ENCODE measurements around the gene DNAH17.
A peak's percentile ranks its signal among the peaks of the same experiment; 100 is the strongest.

The DNAH17 gene

DNA sequence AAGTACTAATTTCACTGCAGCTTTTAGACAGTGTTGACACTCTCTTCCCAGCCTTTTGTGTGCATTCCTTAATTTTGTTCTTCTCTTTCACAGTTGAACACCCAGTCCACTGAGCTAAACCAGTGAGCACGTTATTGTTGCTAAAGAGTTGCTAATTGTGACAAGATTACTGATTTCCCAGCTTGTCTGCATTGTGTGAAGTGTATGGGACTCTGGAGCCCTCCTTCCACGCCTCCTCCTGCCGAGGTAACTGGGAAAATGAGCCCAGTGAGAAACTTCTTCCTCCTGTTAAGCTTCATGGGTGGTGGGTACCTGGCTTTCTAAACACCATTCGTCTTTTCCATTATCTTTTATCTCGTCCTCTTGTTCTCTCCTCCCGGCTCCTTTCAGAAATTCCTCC, 29.8 kb upstream of the DNAH17 start:
- no peak for DNase-seq (ENCODE audit: low spot score)

DNA sequence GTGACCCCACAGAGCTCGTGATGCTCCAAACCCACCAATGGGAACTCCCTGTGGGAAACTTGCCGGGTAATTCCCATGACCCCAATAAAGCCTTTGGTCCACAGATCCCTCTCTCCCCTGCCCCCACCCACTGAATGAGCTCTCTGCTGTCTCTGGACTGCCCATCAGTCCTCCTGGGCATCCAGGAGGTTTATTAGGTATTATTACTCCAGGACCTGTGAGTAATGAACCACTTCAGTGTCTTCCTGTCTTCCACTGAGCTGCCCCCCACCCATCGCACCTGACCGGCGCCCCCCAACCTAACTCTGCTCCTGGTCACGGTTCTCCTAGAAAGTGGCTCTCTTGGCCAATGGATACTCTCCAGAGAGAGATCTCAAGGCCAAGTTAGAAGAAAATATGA, 28.7 kb upstream of the DNAH17 start:
- DNase-seq (ENCODE audit: low spot score) = no peak

DNA sequence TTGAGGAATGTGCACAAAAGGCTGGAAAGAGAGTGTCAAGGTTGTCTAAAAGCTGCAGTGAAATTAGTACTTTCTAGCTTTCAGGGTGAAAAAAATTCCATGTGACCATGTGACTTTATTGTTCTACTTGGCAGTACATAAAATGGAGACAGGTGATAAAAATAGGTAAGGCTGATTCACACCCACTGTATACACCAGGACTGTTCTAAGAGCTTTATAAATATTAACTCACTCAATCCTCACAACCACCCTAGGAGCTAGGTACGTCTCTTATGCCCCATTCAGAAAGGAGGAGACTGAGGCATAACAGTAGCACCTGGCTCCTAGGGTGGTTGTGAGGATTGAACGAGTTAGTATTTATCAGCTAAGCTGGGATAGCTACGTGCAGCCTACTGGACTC, 28.2 kb upstream of the DNAH17 start:
- DNase-seq (ENCODE audit: low spot score) = no peak

DNA sequence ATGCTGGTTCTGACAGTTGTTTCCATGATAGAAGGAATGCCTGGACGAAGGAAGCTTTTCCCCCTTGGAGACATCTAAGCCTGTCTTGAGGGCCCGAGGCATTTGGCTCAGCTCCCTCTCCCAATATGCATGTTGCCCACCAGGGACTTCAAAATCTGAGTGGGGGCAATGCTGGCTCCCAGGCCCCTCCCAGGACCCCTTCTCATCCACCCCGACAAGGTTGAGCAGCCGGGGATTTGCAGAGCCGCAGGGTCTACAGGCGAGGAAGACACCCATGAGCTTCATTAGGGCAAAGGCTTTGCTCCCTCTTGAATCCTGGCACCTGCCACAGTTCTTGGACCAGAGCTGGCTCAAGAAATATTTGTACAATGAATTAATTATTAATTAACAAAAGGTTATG, 25.1 kb upstream of the DNAH17 start:
- DNase-seq (ENCODE audit: low spot score) = no peak

DNA sequence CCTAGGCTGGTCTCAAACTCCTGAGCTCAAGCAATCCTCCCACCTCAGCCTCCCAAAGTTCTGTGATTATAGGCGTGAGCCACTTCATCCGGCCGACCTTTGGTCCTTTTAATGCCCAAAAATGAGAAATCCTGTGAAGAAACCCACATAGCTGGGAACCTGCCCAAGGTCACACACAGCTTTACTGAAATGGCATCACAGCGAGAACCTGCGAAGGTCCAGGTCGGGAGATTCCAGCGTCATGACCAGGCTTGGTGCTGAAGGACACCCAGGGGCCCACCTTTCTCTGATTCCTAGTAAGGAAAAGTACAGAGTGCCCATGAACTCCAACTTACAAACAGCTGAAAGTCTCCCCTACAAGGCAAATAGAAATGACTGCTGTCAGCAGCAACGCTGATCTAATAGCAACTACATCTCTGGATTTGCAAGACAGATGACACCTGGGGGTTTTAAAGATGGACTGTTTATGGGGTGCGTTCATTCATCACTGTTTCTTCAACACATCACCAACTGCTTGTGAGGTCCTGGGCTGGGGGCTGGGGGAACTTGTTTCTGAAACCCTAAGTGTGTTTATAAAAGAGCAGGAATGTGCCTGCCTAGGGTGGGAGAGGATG, 24.5 kb upstream of the DNAH17 start:
- no peak for DNase-seq (ENCODE audit: low spot score)

DNA sequence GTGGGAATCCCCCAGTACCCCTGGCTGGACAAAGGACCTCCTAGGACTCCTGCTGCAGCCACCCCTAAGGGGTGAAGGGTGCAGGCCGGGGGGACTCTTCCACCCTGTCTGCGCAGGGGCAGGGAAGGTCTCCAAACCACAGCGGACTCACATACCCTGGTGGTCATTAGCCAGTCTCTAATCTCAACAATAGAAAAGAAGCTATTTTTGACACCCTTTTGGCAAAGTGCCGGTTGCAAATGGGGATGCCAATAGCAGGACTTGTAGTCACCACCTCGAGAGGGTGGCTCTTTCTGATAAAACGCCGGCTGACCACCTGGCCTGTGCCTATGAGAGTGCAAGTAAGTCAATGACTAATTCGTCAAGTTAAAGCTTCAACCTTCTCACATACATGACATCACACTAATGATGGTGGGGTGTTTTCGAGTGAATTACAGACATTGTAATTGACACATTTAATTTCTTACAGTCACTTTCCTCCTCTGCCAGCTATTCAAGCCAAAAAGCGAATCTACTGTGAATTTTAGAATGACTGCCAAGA, 23.1 kb upstream of the DNAH17 start:
- DNase-seq (ENCODE audit: low spot score) = no peak

DNA sequence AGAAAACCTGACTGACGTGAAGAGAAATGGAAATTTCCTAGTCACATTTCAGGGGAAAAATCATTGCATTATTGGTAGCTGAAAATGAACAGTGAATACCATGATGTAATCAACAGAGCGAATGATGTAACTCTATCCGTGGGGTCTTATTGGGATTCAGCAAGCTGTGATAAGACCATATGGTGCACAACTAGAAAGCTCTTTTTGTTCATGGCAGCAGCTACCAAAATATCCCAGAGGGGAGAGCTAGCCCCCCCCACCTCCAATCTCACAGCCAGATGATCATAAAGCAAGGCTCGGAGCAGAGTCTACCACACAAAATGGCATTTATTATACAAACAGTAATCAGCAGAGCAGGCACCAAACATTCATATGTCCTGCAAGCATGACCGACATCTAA, 22.2 kb upstream of the DNAH17 start:
- no peak for DNase-seq (ENCODE audit: low spot score)

DNA sequence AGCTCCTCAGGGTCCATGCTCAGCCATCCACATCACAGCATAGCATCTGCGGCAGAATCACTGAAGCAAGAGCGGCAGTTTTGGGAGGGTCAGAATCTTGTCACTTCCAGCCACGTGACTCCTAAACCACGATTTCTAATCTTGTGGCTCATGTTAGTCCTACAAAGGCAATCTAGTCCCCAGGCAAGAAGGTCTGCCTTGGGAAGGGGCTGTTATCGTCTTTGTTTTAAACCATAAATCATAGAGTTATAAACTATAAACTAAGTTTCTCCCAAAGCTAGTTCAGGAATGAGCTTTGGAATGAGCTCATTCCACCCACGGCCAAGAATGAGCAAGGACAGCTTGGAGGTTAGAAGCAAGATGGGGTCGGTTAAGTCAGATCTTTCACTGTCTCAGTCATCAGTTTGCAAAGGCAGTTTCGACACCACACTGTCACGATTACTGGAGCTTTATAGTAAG, 20.8 kb upstream of the DNAH17 start:
- no peak for DNase-seq (ENCODE audit: low spot score)

DNA sequence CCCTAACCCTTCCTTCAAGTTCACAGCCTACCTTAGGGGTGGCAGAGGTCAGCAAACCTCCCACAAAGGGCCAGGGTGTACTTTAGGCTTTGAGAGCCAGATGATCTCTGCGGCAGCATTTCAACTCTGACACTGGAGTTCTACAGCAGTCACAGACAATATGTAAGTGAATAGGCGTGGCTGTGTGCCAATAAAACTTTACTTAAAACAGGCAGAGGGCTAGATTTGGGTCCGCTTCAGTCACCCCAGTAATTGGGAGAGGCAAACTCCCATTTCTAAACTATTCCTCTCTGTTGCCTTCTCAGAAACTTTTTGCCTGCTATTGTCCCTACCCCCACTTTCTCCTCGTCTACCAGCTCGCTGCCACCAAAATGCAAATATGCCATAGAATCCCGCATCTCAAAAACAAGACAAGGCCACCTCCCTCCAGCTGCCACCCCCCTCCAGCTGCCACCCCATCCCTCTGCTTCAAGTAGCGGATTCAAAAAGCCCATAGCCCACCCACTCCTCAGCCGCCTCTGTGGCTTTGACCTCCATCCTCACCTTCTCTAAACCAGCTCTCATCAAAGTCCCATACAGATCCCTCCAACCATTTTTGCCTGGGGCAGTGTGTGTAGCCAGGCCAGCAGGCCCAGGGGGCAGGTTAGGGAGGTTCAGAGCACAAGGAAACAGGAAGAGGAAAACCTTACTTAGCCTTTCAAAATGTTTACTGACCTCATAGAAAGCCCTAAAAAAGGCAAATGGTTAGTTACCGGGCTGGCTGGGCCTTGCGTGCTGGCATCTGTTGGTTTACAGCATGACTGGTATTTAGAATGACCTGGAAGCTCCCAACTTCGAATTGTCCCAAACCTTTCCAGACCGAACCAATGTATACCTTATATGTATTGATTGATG, 19.9 kb upstream of the DNAH17 start:
- DNase-seq (ENCODE audit: low spot score) = no peak

DNA sequence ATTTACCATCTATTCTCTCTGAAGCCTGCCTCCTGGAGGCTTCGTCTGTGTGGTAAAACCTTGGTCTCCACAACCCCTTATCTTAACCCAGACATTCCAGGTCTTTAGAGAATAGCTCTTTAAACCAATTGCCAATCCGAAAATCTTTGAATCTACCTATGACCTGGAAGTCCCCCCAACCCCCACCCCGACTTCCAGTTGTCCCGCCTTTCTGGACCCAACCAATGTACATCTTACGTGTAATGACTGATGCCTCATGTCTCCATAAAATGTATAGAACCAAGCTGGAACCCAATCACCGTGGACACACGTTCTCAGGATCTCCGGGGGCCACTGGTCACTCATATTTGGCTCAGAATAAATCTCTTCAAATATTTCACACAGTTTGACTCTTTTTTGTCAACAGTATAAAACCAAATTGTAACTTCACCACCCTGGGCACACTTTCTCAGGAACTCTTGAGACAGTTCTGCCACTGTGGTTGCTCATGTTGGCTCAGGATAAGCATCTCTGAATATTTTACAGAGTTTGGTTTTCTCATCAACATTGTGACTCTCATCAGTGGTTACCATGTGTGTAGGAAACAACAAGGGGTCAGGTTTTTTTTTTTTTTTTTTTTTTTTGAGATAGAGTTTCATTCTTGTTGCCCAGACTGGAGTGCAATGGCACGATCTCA, 18.1 kb upstream of the DNAH17 start:
- DNase-seq (ENCODE audit: low spot score) = no peak

DNA sequence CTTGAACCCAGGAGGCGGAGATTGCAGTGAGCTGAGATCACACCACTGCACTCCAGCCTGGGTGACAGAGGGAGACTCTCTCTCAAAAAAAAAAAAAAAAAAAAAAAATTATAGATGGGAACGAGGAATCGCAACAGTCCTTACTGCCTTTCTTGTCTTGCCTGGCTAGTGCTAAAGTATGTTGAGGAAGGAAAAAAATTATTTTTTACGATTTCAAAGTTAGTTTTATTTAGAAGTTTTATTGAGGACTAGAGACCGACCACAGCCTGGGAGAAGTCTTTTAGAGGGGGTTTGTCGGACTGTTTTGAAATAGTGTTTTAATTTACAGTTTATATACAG, 15.8 kb upstream of the DNAH17 start:
- DNase-seq (ENCODE audit: low spot score) = no peak

DNA sequence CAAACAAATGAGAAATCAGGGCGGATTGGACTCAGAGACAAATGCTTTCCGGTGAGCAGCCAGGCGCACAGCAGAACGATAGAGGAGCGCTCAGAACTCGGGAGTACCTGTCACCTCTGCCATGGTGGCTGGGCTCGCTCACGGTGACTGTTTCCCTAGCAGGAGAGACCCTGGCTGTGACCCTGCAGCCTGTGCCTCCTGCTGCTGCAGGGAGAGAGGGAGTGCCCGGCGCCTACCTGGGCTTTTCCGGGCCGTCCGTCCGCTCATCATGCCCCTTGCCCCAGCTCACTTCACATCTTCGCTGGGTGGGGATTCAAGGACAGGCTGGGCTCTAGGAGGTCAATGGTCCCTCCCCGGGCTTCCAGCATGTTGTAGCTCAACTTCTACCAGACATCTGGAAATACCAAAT, 14.1 kb upstream of the DNAH17 start:
- no peak for DNase-seq (ENCODE audit: low spot score)

DNA sequence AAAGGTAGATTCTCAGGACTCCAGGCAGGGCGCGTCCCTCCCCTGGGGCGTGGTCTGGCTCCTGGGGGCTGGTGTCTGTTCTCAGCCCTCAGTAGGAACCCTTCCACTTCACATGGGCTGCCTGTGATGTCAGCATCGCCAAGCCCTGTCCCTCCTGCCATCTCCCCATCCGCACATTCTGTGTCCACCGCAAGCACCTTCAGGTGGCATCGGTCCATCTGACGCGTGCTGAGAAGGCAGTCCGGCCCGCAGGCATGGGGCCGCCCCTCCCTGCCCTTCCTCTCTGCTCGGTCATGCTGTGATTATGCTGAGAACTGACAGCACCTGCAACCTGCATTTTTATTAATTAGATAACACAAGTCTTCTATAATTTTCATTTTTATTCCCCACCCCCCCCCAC, 12.7 kb upstream of the DNAH17 start:
- no peak for DNase-seq (ENCODE audit: low spot score)

DNA sequence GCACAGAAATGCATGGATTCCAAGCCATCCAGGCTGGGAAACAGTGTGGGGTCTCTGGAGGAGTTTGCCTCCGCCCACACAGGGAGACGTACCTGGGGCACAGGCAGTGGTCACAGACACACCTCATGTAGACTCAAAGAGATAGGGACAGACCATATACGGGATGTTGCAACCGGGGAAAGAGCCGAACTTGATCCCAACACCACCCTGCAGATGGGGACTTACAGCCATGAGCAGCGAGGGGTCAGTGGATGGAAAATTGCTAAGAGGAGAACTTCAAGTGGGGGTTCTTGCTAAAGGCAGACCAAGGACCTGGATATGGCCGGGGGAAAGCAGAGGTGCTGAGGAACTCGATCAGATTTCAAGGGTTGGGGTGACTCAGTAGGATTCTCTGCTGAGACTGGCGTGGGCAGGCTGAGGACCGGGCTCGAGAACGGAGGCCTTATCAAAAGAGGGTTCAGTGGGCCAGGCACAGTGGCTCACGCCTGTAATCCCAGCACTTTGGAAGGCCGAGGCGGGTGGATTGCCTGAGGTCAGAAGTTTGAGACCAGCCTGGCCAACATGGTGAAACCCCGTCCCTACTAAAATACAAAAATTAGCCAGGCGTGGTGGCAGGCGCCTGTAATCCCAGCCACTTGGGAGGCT, 12.0 kb upstream of the DNAH17 start:
- no peak for DNase-seq (ENCODE audit: low spot score)

DNA sequence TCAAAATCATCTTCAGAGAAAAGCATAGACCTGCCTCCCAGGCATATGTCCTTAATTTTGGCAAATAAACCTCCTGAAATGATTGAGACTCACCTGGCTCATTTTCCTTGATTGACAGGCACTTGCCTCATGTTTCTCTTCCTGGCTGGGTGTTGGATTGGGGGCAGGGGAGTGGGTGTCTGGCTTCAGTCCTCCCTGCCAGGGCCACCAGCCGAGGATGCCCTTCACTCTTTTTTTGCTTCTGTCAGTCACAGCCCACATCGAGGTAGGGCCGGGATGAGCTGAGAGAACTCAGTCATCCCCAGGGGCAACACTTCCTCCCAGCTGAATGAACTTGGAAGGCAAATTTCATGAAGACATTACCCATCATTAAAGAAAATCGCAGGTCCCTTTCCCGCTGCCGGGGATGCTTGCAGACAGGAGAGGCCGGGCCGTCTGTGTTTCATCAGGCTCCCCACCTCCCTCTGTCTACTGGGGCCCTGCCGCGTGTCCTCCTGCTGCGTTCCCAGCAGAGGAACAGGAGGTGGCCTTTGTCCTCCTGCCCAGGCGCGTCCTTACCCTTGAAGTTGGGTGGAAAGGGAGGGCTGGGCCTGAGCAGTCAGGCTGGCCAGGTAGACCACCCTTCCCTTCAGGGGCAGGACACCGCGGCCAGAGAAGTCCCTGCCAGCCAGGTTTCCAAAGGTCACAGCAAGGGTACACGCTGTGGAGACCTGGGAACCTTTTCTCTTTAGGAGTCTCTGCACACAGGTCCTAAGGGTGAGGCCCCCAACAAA, 11.2 kb upstream of the DNAH17 start:
- DNase-seq (ENCODE audit: low spot score) = peak; percentile 58

DNA sequence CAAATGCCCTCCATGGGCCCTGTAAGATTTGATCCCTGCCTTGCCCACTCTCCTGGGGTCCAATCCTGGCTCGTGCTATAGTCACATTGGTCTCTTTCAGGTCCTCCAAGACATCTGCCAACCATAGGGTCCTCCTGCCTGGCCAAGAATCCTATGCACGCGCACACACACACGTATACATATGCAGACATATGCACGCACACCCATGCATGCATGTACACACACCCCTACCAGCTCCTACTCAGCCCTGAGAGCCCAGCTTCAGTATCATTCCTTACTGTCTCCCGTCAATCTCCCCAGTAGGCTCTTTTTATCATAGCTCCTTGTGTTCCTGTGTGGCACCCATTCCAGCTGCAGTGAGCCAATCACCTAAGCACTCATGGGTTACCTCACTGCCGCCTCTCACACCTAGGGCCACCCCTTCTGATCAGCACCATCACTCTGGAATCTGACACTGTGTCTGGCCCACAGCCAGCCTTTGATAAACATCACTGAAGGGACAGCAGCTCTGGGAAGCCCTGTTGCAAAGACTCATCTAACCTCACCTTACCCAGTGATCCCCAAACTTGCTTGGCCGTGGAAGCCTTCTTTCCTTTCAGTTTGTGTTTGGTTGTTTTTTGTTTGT, 7.9 kb upstream of the DNAH17 start:
- DNase-seq (ENCODE audit: low spot score) = no peak

DNA sequence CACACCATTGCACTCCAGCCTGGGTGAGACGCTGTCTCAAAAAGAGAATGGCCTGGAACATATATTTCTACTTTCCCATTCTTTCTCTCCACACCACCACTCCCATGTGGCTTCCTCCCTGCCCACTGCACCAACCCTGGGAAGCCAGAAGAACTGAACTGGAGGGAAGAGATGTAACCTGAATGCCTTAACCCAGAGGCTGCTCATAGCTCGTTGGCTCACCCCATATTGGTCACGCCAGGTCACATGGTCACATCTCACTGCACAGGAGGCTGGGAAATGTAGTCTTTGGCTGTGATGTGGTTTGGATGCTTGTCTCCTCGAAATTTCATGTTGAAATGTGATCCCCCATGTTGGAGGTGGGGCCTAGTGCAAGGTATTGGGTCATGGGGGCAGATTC, 5.9 kb upstream of the DNAH17 start:
- no peak for DNase-seq (ENCODE audit: low spot score)

DNA sequence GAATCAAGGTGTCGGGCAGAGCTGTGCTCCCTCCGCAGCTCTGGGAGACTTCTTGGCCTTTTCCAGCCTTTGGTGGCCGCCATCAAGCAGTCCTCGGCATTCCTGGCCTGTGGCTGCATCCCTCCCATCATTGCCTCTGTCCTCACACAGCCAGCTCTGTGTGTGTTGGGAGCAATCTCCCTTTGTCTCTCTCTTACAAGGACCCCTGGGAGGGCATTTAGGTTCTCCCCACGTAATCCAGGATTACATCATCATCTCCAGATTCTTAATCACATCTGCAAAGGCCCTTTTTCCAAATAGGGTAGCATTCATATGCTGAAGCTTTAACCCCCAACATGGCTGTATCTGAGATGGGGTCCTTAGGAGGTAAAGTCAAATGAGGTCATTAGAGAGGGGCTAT, 4.1 kb upstream of the DNAH17 start:
- DNase-seq (ENCODE audit: low spot score) = no peak

DNA sequence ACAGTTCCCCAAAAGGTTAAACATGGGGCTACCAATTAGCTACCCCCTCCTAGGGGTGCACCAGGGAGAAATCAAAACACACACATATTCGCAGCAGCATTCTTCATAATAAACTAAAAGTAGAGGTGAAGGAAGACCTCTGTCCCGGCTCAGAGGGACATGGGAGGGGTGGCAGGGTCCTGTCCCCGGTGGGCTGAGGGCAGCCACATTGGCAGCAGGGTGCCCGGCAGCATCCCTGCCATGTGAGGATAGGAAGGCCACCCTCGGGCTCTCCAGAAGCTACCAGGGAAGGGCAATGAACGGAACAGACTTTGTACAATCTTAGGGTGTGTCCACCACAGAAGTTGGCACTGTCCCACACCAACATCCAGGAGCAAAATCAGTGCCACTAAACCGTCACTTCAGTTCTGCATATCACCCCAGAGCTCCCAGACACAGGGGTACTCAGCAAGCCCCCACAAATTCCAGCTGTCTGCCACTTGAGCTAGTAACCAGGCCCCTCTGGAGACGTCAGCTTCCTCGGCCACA, 3.1 kb upstream of the DNAH17 start:
- no peak for DNase-seq (ENCODE audit: low spot score)

DNA sequence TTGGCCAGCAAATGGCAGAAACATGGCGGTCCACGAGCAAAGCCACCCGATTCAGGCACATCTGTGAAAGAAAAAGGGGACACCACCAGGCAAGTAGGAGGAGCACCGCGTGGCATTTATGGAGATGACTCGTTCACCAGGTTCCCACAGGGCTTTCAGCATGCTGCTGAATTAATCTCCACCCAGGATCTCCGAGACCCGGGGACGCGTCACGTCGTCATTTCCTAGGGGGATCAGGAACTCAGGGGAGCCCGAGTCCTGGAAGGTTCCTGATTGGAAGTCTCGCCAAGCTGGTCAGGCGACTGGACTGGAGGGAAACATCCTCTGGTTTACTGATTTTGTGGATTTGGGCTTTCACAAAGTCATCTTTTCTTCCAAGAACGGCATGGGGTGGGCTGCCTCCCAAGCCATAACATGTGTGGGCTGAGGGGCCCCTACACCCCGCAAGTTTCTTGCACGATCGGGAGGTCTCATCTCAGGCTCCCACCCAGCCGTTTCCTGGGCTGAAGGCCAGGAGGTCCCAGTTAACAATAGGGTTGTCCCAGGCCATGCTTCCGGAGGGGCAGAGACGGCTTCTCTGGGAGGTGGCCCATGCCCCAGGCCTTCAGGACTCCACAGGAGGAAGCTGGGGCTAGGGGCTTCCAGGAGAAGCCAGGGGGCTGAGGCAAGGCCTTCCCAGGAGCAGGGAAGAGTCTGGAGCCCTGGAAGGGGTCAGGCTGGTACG, 645 bp downstream of the DNAH17 start:
- DNase-seq (ENCODE audit: low spot score) = no peak

Data from SK-N-DZ (cell line).